ENCODE results near the gene RPS3. TPM values are rescaled to one million over a fixed set of nuclear protein-coding genes. Genes with fewer than 3 reads are reported as not detected.

Gene RPS3
- total RNA-seq, 1 experiment from 2014 or later = 3,765 TPM

DNA sequence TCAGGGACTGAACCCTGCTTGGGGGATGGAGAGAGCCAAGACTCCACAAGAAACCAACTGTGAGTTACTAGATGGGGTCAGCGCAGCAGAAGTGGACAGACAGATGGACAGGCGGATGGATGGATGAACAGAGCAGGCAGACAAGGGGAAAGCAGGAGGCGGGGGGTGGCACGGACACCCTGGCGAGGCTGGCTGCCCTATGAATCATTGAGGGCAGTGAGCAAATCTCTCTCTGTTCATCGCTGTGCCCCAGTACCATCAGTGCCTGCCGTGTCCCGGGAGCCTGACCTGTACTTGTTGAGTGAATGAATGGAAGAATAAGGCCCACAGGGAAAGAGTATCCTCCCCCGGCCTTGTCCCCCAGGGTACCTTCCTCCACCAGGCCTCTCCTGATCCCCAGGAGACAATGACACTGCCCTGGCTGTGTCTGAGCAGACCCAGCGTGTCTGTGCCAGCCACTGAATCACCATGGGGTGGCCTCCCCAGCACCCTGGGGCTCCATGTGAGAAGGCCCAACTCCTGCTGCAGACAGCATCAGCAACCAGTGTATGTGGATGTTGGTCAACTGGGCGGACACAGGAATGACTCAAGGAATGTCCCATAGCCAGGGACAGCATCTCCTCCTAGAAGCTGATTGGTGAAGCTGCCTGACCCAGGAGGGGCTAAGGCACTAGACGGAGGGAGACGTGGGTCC lies 38.8 kb downstream of the RPS3 start:
- H3T11ph ChIP-seq (ENCODE audit: low read length) = no peak overlapping the region
- peaks cover 12 to 25% of the 10 kb centered on the region in 2 experiments for H3K4me1 Mint-ChIP-seq
- H3K23me2 ChIP-seq (ENCODE audit: insufficient read length, low read depth, low read length, poor library complexity, severe bottlenecking) = no peaks in the 10 kb centered on the region
- H2BK120ac ChIP-seq (ENCODE audit: low read depth, low read length, poor library complexity, severe bottlenecking) = no peak overlapping the region
- no peak overlapping the region for H3K9ac ChIP-seq (ENCODE audit: extremely low read depth, insufficient read length, low read length)
- H3K4me1 ChIP-seq (ENCODE audit: insufficient read depth, low read length) = peaks cover 3% of the 10 kb centered on the region; the same call in 1 of the 2 replicates
- no peaks in the 10 kb centered on the region; a peak in 1 of 7 replicates for H3K36me3 Mint-ChIP-seq (ENCODE audit: insufficient read depth in 1 of 3, low read depth in 3 of 3)
- no peak overlapping the region for H3K4ac ChIP-seq (ENCODE audit: low read depth, low read length)
- H3K79me2 ChIP-seq (ENCODE audit: insufficient read depth, low read length) = no peaks in the 10 kb centered on the region
- H2BK12ac ChIP-seq (ENCODE audit: insufficient read length, low read depth, low read length) = no peak overlapping the region
- DNase-seq = no peak
- H3K27me3 Mint-ChIP-seq (ENCODE audit: low read depth) = peaks cover 18% of the 10 kb centered on the region
- no peaks in the 10 kb centered on the region for H3K9me3 Mint-ChIP-seq
- H3K23ac ChIP-seq (ENCODE audit: insufficient read length, low read depth, low read length) = no peak overlapping the region
- H3K14ac ChIP-seq (ENCODE audit: insufficient read depth, low read length) = no peak overlapping the region
- H3K56ac ChIP-seq (ENCODE audit: insufficient read length, low read depth, low read length) = no peak overlapping the region
- no peak overlapping the region for H3K18ac ChIP-seq (ENCODE audit: insufficient read length, low read depth, low read length)
- H2AK5ac ChIP-seq (ENCODE audit: insufficient read length, low read length) = no peak overlapping the region
- no peaks in the 10 kb centered on the region for H3K9me3 ChIP-seq (ENCODE audit: control insufficient read depth, low read depth, low read length)
- H4K5ac ChIP-seq (ENCODE audit: insufficient read length, low read depth, low read length) = no peak overlapping the region
- H2BK20ac ChIP-seq (ENCODE audit: low read depth, low read length, poor library complexity, severe bottlenecking) = no peak overlapping the region
- no peak overlapping the region for H3K4me2 ChIP-seq (ENCODE audit: insufficient read depth, insufficient read length, low read length)
- no peaks in the 10 kb centered on the region for H4K20me1 ChIP-seq (ENCODE audit: control insufficient read depth, insufficient read depth, insufficient read length)
- H2BK15ac ChIP-seq (ENCODE audit: low read depth, low read length) = no peak overlapping the region
- H3K27me3 ChIP-seq (ENCODE audit: insufficient read depth, low read length) = peaks cover 3% of the 10 kb centered on the region; the same call in 1 of the 2 replicates
- H3K27ac Mint-ChIP-seq = no peak overlapping the region
- no peaks in the 10 kb centered on the region for H3K79me1 ChIP-seq (ENCODE audit: insufficient read depth, low read depth, low read length, poor library complexity, severe bottlenecking)
- no CpG with 5 or more reads among the region's 13 CpGs for WGBS (ENCODE audit: extremely low coverage, insufficient read length, low lambda C conversion rate)
- H4K91ac ChIP-seq (ENCODE audit: insufficient read length, low read depth, low read length) = no peak overlapping the region
- no peak overlapping the region for H2AFZ ChIP-seq (ENCODE audit: low read length)
- no peak overlapping the region; a peak in 1 of 5 replicates for H3K4me3 Mint-ChIP-seq
- TF ChIP-seq, protein P1, sequence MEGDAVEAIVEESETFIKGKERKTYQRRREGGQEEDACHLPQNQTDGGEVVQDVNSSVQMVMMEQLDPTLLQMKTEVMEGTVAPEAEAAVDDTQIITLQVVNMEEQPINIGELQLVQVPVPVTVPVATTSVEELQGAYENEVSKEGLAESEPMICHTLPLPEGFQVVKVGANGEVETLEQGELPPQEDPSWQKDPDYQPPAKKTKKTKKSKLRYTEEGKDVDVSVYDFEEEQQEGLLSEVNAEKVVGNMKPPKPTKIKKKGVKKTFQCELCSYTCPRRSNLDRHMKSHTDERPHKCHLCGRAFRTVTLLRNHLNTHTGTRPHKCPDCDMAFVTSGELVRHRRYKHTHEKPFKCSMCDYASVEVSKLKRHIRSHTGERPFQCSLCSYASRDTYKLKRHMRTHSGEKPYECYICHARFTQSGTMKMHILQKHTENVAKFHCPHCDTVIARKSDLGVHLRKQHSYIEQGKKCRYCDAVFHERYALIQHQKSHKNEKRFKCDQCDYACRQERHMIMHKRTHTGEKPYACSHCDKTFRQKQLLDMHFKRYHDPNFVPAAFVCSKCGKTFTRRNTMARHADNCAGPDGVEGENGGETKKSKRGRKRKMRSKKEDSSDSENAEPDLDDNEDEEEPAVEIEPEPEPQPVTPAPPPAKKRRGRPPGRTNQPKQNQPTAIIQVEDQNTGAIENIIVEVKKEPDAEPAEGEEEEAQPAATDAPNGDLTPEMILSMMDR (conservative IDR thresholded peaks at IDR 0.05) = no peak
- H4K8ac ChIP-seq (replicated peaks; ENCODE audit: insufficient read length, low read depth, low read length) = no peak overlapping the region
- no peak overlapping the region for H3K27ac ChIP-seq (ENCODE audit: insufficient read length, low read depth, low read length)
- no peak overlapping the region for H2BK5ac ChIP-seq (ENCODE audit: insufficient read length, low read length)
